K562 (cell line): ENCODE results near the gene UNKL. TPM values are rescaled to one million over a fixed set of nuclear protein-coding genes. Genes with fewer than 3 reads are reported as not detected.

Experiments used
- C11orf30 ChIP-seq: fragments of 450-650 bp; IDR thresholded peaks from 2 replicates; pipeline ENCODE4 v1.6.1; 2016; ENCODE audit warnings: low read depth, mild to moderate bottlenecking
- CTBP1 ChIP-seq: fragments of 450-650 bp; IDR thresholded peaks from 2 replicates; pipeline ENCODE4 v1.6.1; 2016; ENCODE audit warnings: borderline replicate concordance
- FOXK1 ChIP-seq: sonication (generic); formaldehyde crosslinking; IDR thresholded peaks from 2 replicates; pipeline ENCODE4 v1.8.0; 2022; ENCODE audit warnings: missing genetic modification reagents, mild to moderate bottlenecking, borderline replicate concordance
- GATAD2A ChIP-seq: fragments of 450-650 bp; IDR thresholded peaks from 2 replicates; pipeline ENCODE4 v1.6.1; 2017
- KLF16 ChIP-seq: IDR thresholded peaks from 2 replicates; pipeline ENCODE4 v1.6.1; 2016; ENCODE audit warnings: antibody characterized with exemption
- MTF1 ChIP-seq: fragments of 250-450 bp; sonication (Bioruptor Pico); IDR thresholded peaks from 2 replicates; pipeline ENCODE4 v1.9.0; 2021; ENCODE audit warnings: moderate library complexity, mild to moderate bottlenecking, inconsistent platforms, borderline replicate concordance
- PPARD ChIP-seq: fragments of 250-450 bp; sonication (Bioruptor Pico); IDR thresholded peaks from 2 replicates; pipeline ENCODE4 v1.8.0; 2022; ENCODE audit warnings: inconsistent platforms, mild to moderate bottlenecking, moderate library complexity
- PYGO2 ChIP-seq: fragments of 450-650 bp; IDR thresholded peaks from 2 replicates; pipeline ENCODE4 v1.6.1; 2016; ENCODE audit warnings: mild to moderate bottlenecking, missing genetic modification characterization, moderate library complexity, missing compliant biosample characterization
- RB1 ChIP-seq: fragments of 450-650 bp; IDR thresholded peaks from 2 replicates; pipeline ENCODE4 v1.6.1; 2017; ENCODE audit warnings: low read depth, mild to moderate bottlenecking
- RBM14 ChIP-seq: fragments of 200-400 bp; formaldehyde crosslinking; IDR thresholded peaks from 2 replicates; pipeline ENCODE4 v1.6.1; 2018; ENCODE audit warnings: low read depth, mild to moderate bottlenecking, low read length, moderate library complexity, borderline replicate concordance; ENCODE audit not compliant: insufficient read depth
- SAFB ChIP-seq: fragments of 200-400 bp; formaldehyde crosslinking; IDR thresholded peaks from 2 replicates; pipeline ENCODE4 v1.6.1; 2017; ENCODE audit warnings: low read depth, low read length, borderline replicate concordance
- SNRNP70 ChIP-seq: fragments of 200-400 bp; formaldehyde crosslinking; optimal IDR thresholded peaks from 2 replicates; pipeline ENCODE3; 2017; ENCODE audit warnings: low read depth, low read length
- SRF ChIP-seq, 2 experiments: fragments of 250-450, 450-650 bp in 1 of 2; sonication (Bioruptor Pico) in 1 of 2; sonication (generic) in 1 of 2; formaldehyde crosslinking; IDR thresholded peaks; 2 replicates each; pipeline versions ENCODE4 v1.5.0 to v1.5.1; 2020 to 2022; ENCODE audit warnings: mild to moderate bottlenecking in 1 of 2, missing genetic modification reagents in 1 of 2
- TAF1 ChIP-seq: IDR thresholded peaks from 2 replicates; pipeline ENCODE4 v1.6.1; 2011; ENCODE audit warnings: mild to moderate bottlenecking, low read length, moderate library complexity; ENCODE audit not compliant: insufficient read depth, control insufficient read depth, severe bottlenecking; ENCODE audit errors: extremely low read depth
- ZKSCAN1 ChIP-seq: fragments of 150-350 bp; IDR thresholded peaks from 2 replicates; pipeline ENCODE4 v1.6.1; 2016; ENCODE audit warnings: low read depth, low read length
- ZNF140 ChIP-seq: fragments of 250-450 bp; sonication (Bioruptor Pico); IDR thresholded peaks from 2 replicates; pipeline ENCODE4 v1.8.0; 2021; ENCODE audit warnings: moderate library complexity, mild to moderate bottlenecking, inconsistent platforms
- ZNF175 ChIP-seq: fragments of 200-800 bp; sonication (Bioruptor generic); IDR thresholded peaks from 2 replicates; pipeline ENCODE4 v1.6.1; 2016; ENCODE audit warnings: low read depth, mild to moderate bottlenecking, missing genetic modification characterization, missing compliant biosample characterization
- ZNF507 ChIP-seq: conservative IDR thresholded peaks from 2 replicates; pipeline ENCODE4 v1.6.1; 2017; ENCODE audit warnings: missing genetic modification characterization, missing compliant biosample characterization
- ZNF766 ChIP-seq: fragments of 200-800 bp; sonication (Bioruptor generic); conservative IDR thresholded peaks from 2 replicates; pipeline ENCODE4 v1.6.1; 2016; ENCODE audit warnings: missing genetic modification characterization, missing compliant biosample characterization
- polyA plus RNA-seq, 8 experiments: library from polyadenylated mRNA; depleted of rRNA in 4 of 8; stranded (reverse) in 5 of 8; unstranded in 3 of 8; fragments of >200 nt; fragmentation: Nextera tagmentation in 2 of 8; fragmentation: Illumina TruSeq in 1 of 8; extraction: Ambion mirVana in 2 of 8; extraction: Trizol in 1 of 8; gene quantifications; 2 replicates each; pipeline versions ENCODE4 v1.2.1 to v1.2.3, GENCODE V29; 2011 to 2014; ENCODE audit warnings: inconsistent platforms in 1 of 8, missing spikeins in 1 of 8
- total RNA-seq, 7 experiments: library from RNA; depleted of rRNA in 6 of 7; stranded (reverse); fragments of >200 nt in 6 of 7; fragmentation: Illumina TruSeq in 2 of 7; extraction: Trizol in 2 of 7; gene quantifications; 2 replicates each; pipeline versions ENCODE4 v1.2.1 to v1.2.3, GENCODE V29; 2011 to 2021; ENCODE audit warnings: low replicate concordance in 1 of 7
- TF ChIP-seq, protein P1 (sequence below): sonication (generic); formaldehyde crosslinking; IDR thresholded peaks from 2 replicates; pipeline ENCODE4 v1.8.1; 2022; ENCODE audit warnings: missing genetic modification reagents

The UNKL gene
- total and polyA plus RNA-seq, 9 of the 15 experiments (the other 6 are each of a cell fraction or from before 2014, with no cell fraction given), result 0.37 to 30.2 (median 5.1) TPM

DNA sequence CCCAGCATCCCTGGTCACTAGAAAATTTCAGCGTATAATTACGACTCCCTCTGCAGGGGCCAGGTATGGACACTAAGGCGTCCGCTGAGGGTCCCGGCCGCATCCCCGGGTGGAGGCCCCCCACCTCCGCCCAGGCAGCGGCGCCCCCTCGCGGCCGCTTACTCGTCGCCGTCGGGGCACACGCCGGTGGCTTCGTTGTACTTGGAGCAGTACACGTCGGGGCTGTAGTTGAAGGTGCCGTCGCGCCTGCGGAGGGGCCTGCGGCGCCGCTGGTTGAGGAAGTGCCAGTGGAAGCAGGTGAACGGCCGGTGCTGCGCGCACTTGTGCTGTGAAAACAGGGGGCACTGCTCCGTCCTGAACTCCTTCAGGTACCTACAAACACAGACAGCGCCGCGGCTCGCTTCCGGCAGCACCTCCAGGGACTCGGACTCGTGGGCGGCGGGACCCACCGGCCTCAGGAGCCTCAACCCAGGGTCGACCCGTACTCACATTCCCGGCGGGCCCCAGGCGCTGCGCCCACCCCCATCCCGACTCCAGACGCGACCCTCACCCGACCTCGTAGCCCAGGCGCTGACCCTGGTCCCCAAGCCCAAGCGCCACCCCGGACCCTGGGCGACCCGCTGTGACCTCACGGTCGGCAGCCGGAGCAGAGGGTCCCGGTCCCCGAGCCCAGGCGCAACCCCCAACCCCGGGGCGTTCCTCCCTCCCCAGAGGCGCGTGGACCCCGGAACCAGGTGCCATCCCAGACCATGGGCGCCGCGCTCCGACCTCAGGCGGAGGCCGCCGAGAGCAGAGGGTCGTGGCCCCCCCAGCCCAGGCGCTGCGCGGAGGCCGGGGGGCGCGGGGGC, 596 bp downstream of the UNKL start (continued):
- TF ChIP-seq MTF1 (CRISPR knock-in tag) (no peak), ZNF140 (CRISPR knock-in tag) (no peak), ZNF175 (CRISPR knock-in tag) (no peak), SRF (CRISPR knock-in tag; IDR thresholded peaks at IDR 0.05) (peak in 1 of 2 experiments; percentile 21; a peak in 1 of 4 replicates), ZNF766 (CRISPR knock-in tag) (no peak), CTBP1 (peak; percentile 75; the same call in 1 of the 2 replicates), ZKSCAN1 (0 out of 2 replicates have a peak, but pooled peaks have one; percentile 11), RBM14 (no peak), C11orf30 (no peak), TAF1 (peak; percentile 15), PYGO2 (tag) (no peak), FOXK1 (CRISPR knock-in tag) (0 out of 2 replicates have a peak, but pooled peaks have one; percentile 71), ZNF507 (no peak), PPARD (CRISPR knock-in tag) (no peak), RB1 (peak; percentile 75), GATAD2A (0 out of 2 replicates have a peak, but pooled peaks have one; percentile 37), SAFB (no peak), KLF16 (peak; percentile 27; the same call in 1 of the 2 replicates), SNRNP70 (no peak)
- TF ChIP-seq, protein P1, sequence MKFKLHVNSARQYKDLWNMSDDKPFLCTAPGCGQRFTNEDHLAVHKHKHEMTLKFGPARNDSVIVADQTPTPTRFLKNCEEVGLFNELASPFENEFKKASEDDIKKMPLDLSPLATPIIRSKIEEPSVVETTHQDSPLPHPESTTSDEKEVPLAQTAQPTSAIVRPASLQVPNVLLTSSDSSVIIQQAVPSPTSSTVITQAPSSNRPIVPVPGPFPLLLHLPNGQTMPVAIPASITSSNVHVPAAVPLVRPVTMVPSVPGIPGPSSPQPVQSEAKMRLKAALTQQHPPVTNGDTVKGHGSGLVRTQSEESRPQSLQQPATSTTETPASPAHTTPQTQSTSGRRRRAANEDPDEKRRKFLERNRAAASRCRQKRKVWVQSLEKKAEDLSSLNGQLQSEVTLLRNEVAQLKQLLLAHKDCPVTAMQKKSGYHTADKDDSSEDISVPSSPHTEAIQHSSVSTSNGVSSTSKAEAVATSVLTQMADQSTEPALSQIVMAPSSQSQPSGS (CRISPR knock-in tag), result peak; percentile 45; the same call in 1 of the 2 replicates
